GM23338 (cell line): ENCODE data around the gene PHF20. TPM values are rescaled to one million over a fixed set of nuclear protein-coding genes. Genes with fewer than 3 reads are reported as not detected.
A peak's percentile ranks its signal among the peaks of the same experiment; 100 is the strongest.
"Not testable (repeated sequence)": the region's sequence is repeated elsewhere in the genome, so short reads cannot be mapped to it uniquely, and the experiment has no call there.

Source experiments
- ATAC-seq: fragments of 200-7000 bp; cut with Tn5 transposase; 3 replicates; pipeline ENCODE4 v1.9.1; 2020
- DNase-seq: peaks from one replicate; pipeline ENCODE4 v3.0.0-alpha.2; 2015; ENCODE audit warnings: low spot score
- H2AFZ ChIP-seq: fragments of 200-600 bp; sonication (generic); 2 replicates; pipeline ENCODE4 v1.8.0; 2016; ENCODE audit warnings: antibody characterized with exemption, mild to moderate bottlenecking, moderate library complexity
- H3F3A ChIP-seq: fragments of 200-600 bp; sonication (generic); replicated peaks from 2 replicates; pipeline ENCODE4 v1.8.0; 2017; ENCODE audit warnings: antibody characterized with exemption, mixed run types, low read depth
- H3K27ac ChIP-seq: fragments of 200-600 bp; sonication (generic); 2 replicates; pipeline ENCODE4 v1.6.1; 2016; ENCODE audit warnings: low read depth
- H3K27me3 ChIP-seq: fragments of 200-600 bp; sonication (generic); 2 replicates; pipeline ENCODE4 v1.8.0; 2016; ENCODE audit warnings: mild to moderate bottlenecking, mixed run types, moderate library complexity; ENCODE audit not compliant: insufficient read depth
- H3K36me3 ChIP-seq: fragments of 200-600 bp; sonication (generic); 2 replicates; pipeline ENCODE4 v1.8.0; 2016; ENCODE audit warnings: mild to moderate bottlenecking; ENCODE audit not compliant: insufficient read depth
- H3K4me1 ChIP-seq: fragments of 200-600 bp; sonication (generic); 2 replicates; pipeline ENCODE4 v1.8.0; 2016; ENCODE audit warnings: mild to moderate bottlenecking, moderate library complexity; ENCODE audit not compliant: insufficient read depth
- H3K4me2 ChIP-seq: fragments of 200-600 bp; sonication (generic); 2 replicates; pipeline ENCODE4 v1.7.1; 2017; ENCODE audit warnings: mixed run types
- H3K4me3 ChIP-seq: fragments of 200-600 bp; sonication (generic); 2 replicates; pipeline ENCODE4 v1.6.1; 2016; ENCODE audit warnings: mixed run types
- H3K79me2 ChIP-seq: fragments of 200-600 bp; sonication (generic); replicated peaks from 2 replicates; pipeline ENCODE4 v1.8.0; 2017; ENCODE audit warnings: mild to moderate bottlenecking; ENCODE audit not compliant: insufficient read depth
- H3K9me2 ChIP-seq: fragments of 200-600 bp; sonication (generic); 2 replicates; pipeline ENCODE4 v1.8.0; 2017; ENCODE audit not compliant: insufficient read depth
- H4K20me1 ChIP-seq: fragments of 200-600 bp; sonication (generic); replicated peaks from 2 replicates; pipeline ENCODE4 v1.8.0; 2017; ENCODE audit warnings: mild to moderate bottlenecking; ENCODE audit not compliant: insufficient read depth
- H3K27ac Mint-ChIP-seq: 2 replicates; pipeline ENCODE4 v1.8.0; 2020; ENCODE audit warnings: inconsistent platforms, mild to moderate bottlenecking, moderate library complexity, mixed read lengths
- H3K27me3 Mint-ChIP-seq: 3 replicates; pipeline ENCODE4 v1.8.0; 2022; ENCODE audit warnings: low read depth, mild to moderate bottlenecking, moderate library complexity, mixed read lengths, inconsistent platforms; ENCODE audit not compliant: insufficient read depth, poor library complexity
- H3K36me3 Mint-ChIP-seq: 3 replicates; pipeline ENCODE4 v1.8.0; 2021; ENCODE audit warnings: low read depth, mild to moderate bottlenecking, inconsistent platforms, moderate library complexity, mixed read lengths
- H3K4me1 Mint-ChIP-seq: 3 replicates; pipeline ENCODE4 v1.8.0; 2020; ENCODE audit warnings: mild to moderate bottlenecking, inconsistent platforms, mixed read lengths
- H3K4me3 Mint-ChIP-seq: 3 replicates; pipeline ENCODE4 v1.8.0; 2021; ENCODE audit warnings: moderate library complexity, mild to moderate bottlenecking, inconsistent platforms, mixed read lengths
- H3K9me3 Mint-ChIP-seq: 3 replicates; pipeline ENCODE4 v1.8.0; 2020; ENCODE audit warnings: moderate library complexity, mild to moderate bottlenecking, inconsistent platforms, mixed read lengths
- EZH2 ChIP-seq: fragments of 200-600 bp; sonication (generic); IDR thresholded peaks from one replicate; pipeline ENCODE4 v1.8.0; 2017; ENCODE audit warnings: antibody characterized with exemption, mild to moderate bottlenecking, low read depth; ENCODE audit not compliant: unreplicated experiment
- ZNF114 ChIP-seq: fragments of 250-450 bp; sonication (Bioruptor Pico); IDR thresholded peaks from 2 replicates; pipeline ENCODE4 v1.5.0; 2020; ENCODE audit warnings: mild to moderate bottlenecking, moderate library complexity
- ZNF331 ChIP-seq: fragments of 250-450 bp; sonication (Bioruptor Pico); IDR thresholded peaks from 2 replicates; pipeline ENCODE4 v1.5.0; 2020; ENCODE audit warnings: low read depth, mild to moderate bottlenecking, moderate library complexity
- polyA plus RNA-seq: library from polyadenylated mRNA; unstranded; fragments of >200 nt; fragmentation: Nextera tagmentation; extraction: Ambion mirVana; gene quantifications from 2 replicates; pipeline ENCODE4 v1.2.1, GENCODE V29; 2016
- total RNA-seq: library from RNA; depleted of rRNA; stranded (reverse); fragments of >200 nt; shearing (Covaris generic); gene quantifications from 2 replicates; pipeline ENCODE4 v1.2.3, GENCODE V29; 2014
- TF ChIP-seq, protein P1 (sequence below): IDR thresholded peaks from 2 replicates; pipeline ENCODE4 v1.6.1; 2016; ENCODE audit warnings: antibody characterized with exemption

The PHF20 gene
- total and polyA plus RNA-seq, 2 experiments from 2014 or later: 71.8 to 103 TPM

GRCh38 chr20:35881676-35882075 is 109.9 kb downstream of the PHF20 start:
- H3K27me3 Mint-ChIP-seq: peaks cover 2% of the 10 kb centered on the region
- Histone ChIP-seq H3F3A (peaks cover 6% of the 10 kb centered on the region), H3K4me2 (no peak overlapping the region), H3K9me2 (no peaks in the 10 kb centered on the region), H4K20me1 (no peaks in the 10 kb centered on the region), H3K36me3 (no peaks in the 10 kb centered on the region), H3K4me3 (no peak overlapping the region), H3K27me3 (no peaks in the 10 kb centered on the region), H2AFZ (no peak overlapping the region), H3K79me2 (no peaks in the 10 kb centered on the region; the same call in 1 of the 2 replicates), H3K27ac (no peak overlapping the region), H3K4me1 (no peaks in the 10 kb centered on the region)
- no peak for DNase-seq
- H3K36me3 Mint-ChIP-seq: 0 out of 3 replicates have a peak, but pooled peaks cover 3% of the 10 kb centered on the region
- ATAC-seq: no peak
- H3K4me3 Mint-ChIP-seq: no peak overlapping the region
- TF ChIP-seq ZNF114 (no peak), EZH2 (no peak)
- peaks cover 7% of the 10 kb centered on the region for H3K4me1 Mint-ChIP-seq
- no peak overlapping the region for H3K27ac Mint-ChIP-seq
- no peaks in the 10 kb centered on the region for H3K9me3 Mint-ChIP-seq

- H2AFZ ChIP-seq, H4K20me1 ChIP-seq, H3K27me3 ChIP-seq, H3K36me3 Mint-ChIP-seq, H3K9me2 ChIP-seq, DNase-seq, H3K4me1 ChIP-seq, H3K4me3 ChIP-seq, H3F3A ChIP-seq, H3K36me3 ChIP-seq, H3K27me3 Mint-ChIP-seq, H3K27ac Mint-ChIP-seq, ATAC-seq, H3K4me1 Mint-ChIP-seq, H3K4me2 ChIP-seq, H3K9me3 Mint-ChIP-seq, H3K79me2 ChIP-seq, H3K4me3 Mint-ChIP-seq: not testable (repeated sequence)
- 0 out of 2 replicates have a peak overlapping the region, but pooled peaks have one; percentile 17 for H3K27ac ChIP-seq
Measured at GRCh38 chr20:35882427-35883161, 110.8 kb downstream of the PHF20 start.

DNA sequence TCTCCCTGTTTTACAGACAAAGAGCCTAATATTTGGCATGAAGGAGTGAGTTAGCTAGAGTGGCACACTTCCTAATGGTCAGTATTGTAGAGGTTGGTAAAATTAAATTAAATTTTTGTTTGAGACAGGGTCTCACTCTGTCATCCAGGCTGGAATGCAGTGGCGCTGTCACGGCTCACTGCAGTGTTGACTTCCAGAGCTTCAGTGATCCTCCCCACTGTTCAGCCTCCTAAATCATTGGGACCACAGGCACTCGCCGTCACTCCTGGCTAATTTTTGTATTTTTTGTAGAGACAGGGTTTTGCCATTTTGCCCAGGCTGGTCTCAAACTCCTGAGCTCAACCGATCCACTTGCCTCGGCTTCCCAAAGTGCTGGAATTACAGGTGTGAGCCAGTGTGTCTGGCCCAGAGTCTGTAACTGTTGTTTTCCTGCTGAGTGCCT is 111.5 kb downstream of the PHF20 start:
- Histone ChIP-seq H3K36me3 (no peaks in the 10 kb centered on the region; the same call in 1 of the 2 replicates), H3K27me3 (no peaks in the 10 kb centered on the region), H3F3A (peaks cover 6% of the 10 kb centered on the region), H3K79me2 (no peaks in the 10 kb centered on the region; the same call in 1 of the 2 replicates), H2AFZ (no peak overlapping the region), H3K9me2 (no peaks in the 10 kb centered on the region), H3K4me2 (no peak overlapping the region), H3K4me3 (no peak overlapping the region), H4K20me1 (no peaks in the 10 kb centered on the region), H3K27ac (0 out of 2 replicates have a peak overlapping the region, but pooled peaks have one; percentile 8), H3K4me1 (no peaks in the 10 kb centered on the region)
- Mint-ChIP-seq H3K4me1 (peaks cover 7% of the 10 kb centered on the region), H3K27me3 (peaks cover 2% of the 10 kb centered on the region), H3K4me3 (no peak overlapping the region), H3K36me3 (0 out of 3 replicates have a peak, but pooled peaks cover 5% of the 10 kb centered on the region), H3K9me3 (no peaks in the 10 kb centered on the region), H3K27ac (no peak overlapping the region)
- TF ChIP-seq, protein P1, sequence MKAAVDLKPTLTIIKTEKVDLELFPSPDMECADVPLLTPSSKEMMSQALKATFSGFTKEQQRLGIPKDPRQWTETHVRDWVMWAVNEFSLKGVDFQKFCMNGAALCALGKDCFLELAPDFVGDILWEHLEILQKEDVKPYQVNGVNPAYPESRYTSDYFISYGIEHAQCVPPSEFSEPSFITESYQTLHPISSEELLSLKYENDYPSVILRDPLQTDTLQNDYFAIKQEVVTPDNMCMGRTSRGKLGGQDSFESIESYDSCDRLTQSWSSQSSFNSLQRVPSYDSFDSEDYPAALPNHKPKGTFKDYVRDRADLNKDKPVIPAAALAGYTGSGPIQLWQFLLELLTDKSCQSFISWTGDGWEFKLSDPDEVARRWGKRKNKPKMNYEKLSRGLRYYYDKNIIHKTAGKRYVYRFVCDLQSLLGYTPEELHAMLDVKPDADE: no peak
- TF ChIP-seq EZH2 (no peak), ZNF331 (CRISPR knock-in tag) (no peak)
- DNase-seq: no peak
- no peak for ATAC-seq
